ENCODE data around the gene MLLT6.

- TF ChIP-seq POLR2AphosphoS5 (IDR thresholded peaks at IDR 0.05; ENCODE audit: low read depth, low read length) (no peak), TAF1 (IDR thresholded peaks at IDR 0.05; ENCODE audit: borderline replicate concordance, insufficient read depth, low read length) (no peak), REST (IDR thresholded peaks at IDR 0.05; ENCODE audit: insufficient read depth in 1 of 2, low read depth in 2 of 2, low read length in 2 of 2) (no peak)
Observed at GRCh38 chr17:38750044-38750311, 44.9 kb downstream of the MLLT6 start.
